Measurements from ENCODE around the gene SLIRP. TPM values are rescaled to one million over a fixed set of nuclear protein-coding genes. Genes with fewer than 3 reads are reported as not detected.

SLIRP gene
- total and polyA plus RNA-seq, 2 of the 4 experiments (the other 2 are of a cell fraction): 226 to 244 TPM

- H3K27me3 ChIP-seq (ENCODE audit: control insufficient read depth, insufficient read depth, low read length): no peaks in the 10 kb centered on the region
- no TSS peak for BruUV-seq (replicated peaks)
- H3K9ac ChIP-seq (ENCODE audit: low read depth, low read length): no peak overlapping the region
- H3K79me1 ChIP-seq (ENCODE audit: low read depth in 1 of 2, low read length in 2 of 2): no peaks in the 10 kb centered on the region
- H3K9me3 ChIP-seq (ENCODE audit: control insufficient read depth, insufficient read depth, low read length): no peaks in the 10 kb centered on the region
- no peak overlapping the region for H2AK5ac ChIP-seq (ENCODE audit: low read depth, low read length)
- H2BK120ac ChIP-seq (ENCODE audit: low read depth, low read length): no peak overlapping the region
- H3K18ac ChIP-seq (ENCODE audit: low read depth, low read length): no peak overlapping the region
- dilution Hi-C loops (cut with HindIII; ENCODE audit: low sequenced_read_pairs, unreplicated experiment): no loop called here
- no peak overlapping the region for H3K4me2 ChIP-seq (ENCODE audit: low read depth, low read length)
- ChIA-PET CTCF (no interaction called here), POLR2A (ENCODE audit: unreplicated experiment) (no interaction called here)
- H4K91ac ChIP-seq (ENCODE audit: insufficient read depth, low read depth, low read length): no peak overlapping the region
- in situ Hi-C loops (cut with MboI; ENCODE audit: low sequenced_read_pairs): no loop called here
- ATAC-seq (ENCODE audit: low read depth): no peak
- no peak overlapping the region for H3K4me3 ChIP-seq (ENCODE audit: insufficient read depth, low read depth, low read length)
- no peak overlapping the region for H3K27ac ChIP-seq (ENCODE audit: insufficient read depth, low read length)
- no peak overlapping the region for H3K23ac ChIP-seq (ENCODE audit: low read depth, low read length)
- no peak overlapping the region for H2AK9ac ChIP-seq (replicated peaks; ENCODE audit: low read depth, low read length, poor library complexity)
- no peaks in the 10 kb centered on the region for H3K4me1 ChIP-seq (ENCODE audit: control insufficient read depth, insufficient read depth, low read length)
- TF ChIP-seq FOS (IDR thresholded peaks at IDR 0.05; ENCODE audit: low read depth, low read length) (no peak), POLR2A (IDR thresholded peaks at IDR 0.05; ENCODE audit: low read depth, low read length) (no peak), MXI1 (IDR thresholded peaks at IDR 0.05; ENCODE audit: borderline replicate concordance, low read depth, low read length) (no peak)
- TF ChIP-seq, protein P1, sequence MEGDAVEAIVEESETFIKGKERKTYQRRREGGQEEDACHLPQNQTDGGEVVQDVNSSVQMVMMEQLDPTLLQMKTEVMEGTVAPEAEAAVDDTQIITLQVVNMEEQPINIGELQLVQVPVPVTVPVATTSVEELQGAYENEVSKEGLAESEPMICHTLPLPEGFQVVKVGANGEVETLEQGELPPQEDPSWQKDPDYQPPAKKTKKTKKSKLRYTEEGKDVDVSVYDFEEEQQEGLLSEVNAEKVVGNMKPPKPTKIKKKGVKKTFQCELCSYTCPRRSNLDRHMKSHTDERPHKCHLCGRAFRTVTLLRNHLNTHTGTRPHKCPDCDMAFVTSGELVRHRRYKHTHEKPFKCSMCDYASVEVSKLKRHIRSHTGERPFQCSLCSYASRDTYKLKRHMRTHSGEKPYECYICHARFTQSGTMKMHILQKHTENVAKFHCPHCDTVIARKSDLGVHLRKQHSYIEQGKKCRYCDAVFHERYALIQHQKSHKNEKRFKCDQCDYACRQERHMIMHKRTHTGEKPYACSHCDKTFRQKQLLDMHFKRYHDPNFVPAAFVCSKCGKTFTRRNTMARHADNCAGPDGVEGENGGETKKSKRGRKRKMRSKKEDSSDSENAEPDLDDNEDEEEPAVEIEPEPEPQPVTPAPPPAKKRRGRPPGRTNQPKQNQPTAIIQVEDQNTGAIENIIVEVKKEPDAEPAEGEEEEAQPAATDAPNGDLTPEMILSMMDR (conservative IDR thresholded peaks at IDR 0.05; ENCODE audit: low read depth, low read length): no peak
- H4K20me1 ChIP-seq (ENCODE audit: insufficient read depth, low read length): no peaks in the 10 kb centered on the region
- H3K14ac ChIP-seq (replicated peaks; ENCODE audit: low read depth, low read length): no peak overlapping the region
- H2BK20ac ChIP-seq (ENCODE audit: low read depth, low read length): no peak overlapping the region
- intact Hi-C loops (cut with micrococcal nuclease): no loop called here
- no peak for DNase-seq
- no peak overlapping the region for H2BK15ac ChIP-seq (ENCODE audit: low read depth, low read length)
- 0 out of 2 replicates have a peak, but pooled peaks cover 3% of the 10 kb centered on the region for H3K9me1 ChIP-seq (ENCODE audit: insufficient read depth, low read length)
- no peak overlapping the region for H2AFZ ChIP-seq (replicated peaks; ENCODE audit: low read length, poor library complexity)
- no peak overlapping the region for H3K4ac ChIP-seq (ENCODE audit: low read depth, low read length)
- H3K36me3 ChIP-seq (ENCODE audit: control insufficient read depth, insufficient read depth, low read length): peaks cover 13% of the 10 kb centered on the region
- H2BK5ac ChIP-seq (ENCODE audit: low read depth, low read length, poor library complexity, severe bottlenecking): no peak overlapping the region
- no peak overlapping the region for H4K8ac ChIP-seq (ENCODE audit: low read depth in 2 of 2, low read length in 2 of 2)
- H3K56ac ChIP-seq (ENCODE audit: extremely low read depth, insufficient read depth, low read length): no peak overlapping the region
- no peak overlapping the region for H4K5ac ChIP-seq (ENCODE audit: low read depth, low read length)
Measured at GRCh38 chr14:77673193-77673592, 34.7 kb upstream of the SLIRP start.
